Endothelial cell of umbilical vein (primary cell): ENCODE measurements around the gene CACNA2D2. TPM values are rescaled to one million over a fixed set of nuclear protein-coding genes. Genes with fewer than 3 reads are reported as not detected.

Source experiments
- BruUV-seq: library from RNA; stranded (reverse); fragments of 400-500 nt; replicated peaks from 2 replicates; lab custom pipeline; 2021; lab: Mats Ljungman, UMichigan
- CTCF ChIA-PET: fragments of 300-600, 350-600 bp; sonication (Branson Sonifier 250); formaldehyde crosslinking; loops from one replicate; lab custom pipeline; 2021; ENCODE audit warnings: antibody characterized with exemption, inconsistent platforms; lab: Charles Lee
- POLR2A ChIA-PET: fragments of 300-600, 350-600 bp; sonication (Branson Sonifier 250); formaldehyde crosslinking; loops from one replicate; lab custom pipeline; 2021; ENCODE audit warnings: antibody characterized with exemption, inconsistent platforms; lab: Charles Lee
- DNase-seq: peaks from one replicate; pipeline ENCODE4 v3.0.0-alpha.2; 2011; ENCODE audit warnings: low read depth, low spot score
- FAIRE-seq: peaks from 2 replicates; lab custom pipeline; 2011; peaks lifted over from hg19 to GRCh38; lab: Jason Lieb, UNC
- H2AFZ ChIP-seq: 2 replicates; pipeline ENCODE4 v1.6.0; 2012; ENCODE audit warnings: low read depth, low read length, control low read depth, inconsistent platforms
- H3K27ac ChIP-seq: 2 replicates; pipeline ENCODE4 v1.5.1; 2011; ENCODE audit warnings: low read depth, mild to moderate bottlenecking, control low read depth, low read length, moderate library complexity; ENCODE audit not compliant: insufficient read depth
- H3K27me3 ChIP-seq, 2 experiments: 2 replicates each; pipeline versions ENCODE4 v1.6.0 to v1.6.1; 2011; ENCODE audit warnings: low read length in 2 of 2, mixed read lengths in 1 of 2; ENCODE audit not compliant: control insufficient read depth in 2 of 2, insufficient read depth in 2 of 2
- H3K36me3 ChIP-seq, 2 experiments: 2 replicates in 1 of 2; 3 replicates in 1 of 2; pipeline ENCODE4 v1.5.1; 2011; ENCODE audit warnings: low read length in 2 of 2, mild to moderate bottlenecking in 1 of 2, moderate library complexity in 1 of 2; ENCODE audit not compliant: control insufficient read depth in 2 of 2, insufficient read depth in 2 of 2; ENCODE audit errors: extremely low read depth in 1 of 2
- H3K4me1 ChIP-seq: 3 replicates; pipeline ENCODE4 v1.5.1; 2011; ENCODE audit warnings: mild to moderate bottlenecking, low read length; ENCODE audit not compliant: control insufficient read depth, insufficient read depth; ENCODE audit errors: extremely low read depth
- H3K4me2 ChIP-seq: 2 replicates; pipeline ENCODE4 v1.6.1; 2011; ENCODE audit warnings: low read length, control low read depth, mixed read lengths; ENCODE audit not compliant: insufficient read depth
- H3K4me3 ChIP-seq, 3 experiments: fragments of 200-600 bp in 1 of 3; sonication (generic), shearing (Covaris generic) in 1 of 3; replicated peaks in 1 of 3; 2 replicates each; pipeline ENCODE4 v1.5.1; 2011 to 2016; ENCODE audit warnings: control low read depth in 3 of 3, low read length in 3 of 3, mild to moderate bottlenecking in 2 of 3, inconsistent platforms in 1 of 3, low read depth in 1 of 3, moderate library complexity in 1 of 3; ENCODE audit not compliant: insufficient read depth in 1 of 3
- H3K79me2 ChIP-seq: 2 replicates; pipeline ENCODE4 v1.6.0; 2012; ENCODE audit warnings: low read length, inconsistent platforms; ENCODE audit not compliant: control insufficient read depth, insufficient read depth
- H3K9ac ChIP-seq: replicated peaks from 2 replicates; pipeline ENCODE3; 2011; ENCODE audit warnings: low read length, control low read depth; ENCODE audit not compliant: insufficient read depth; ENCODE audit errors: extremely low read depth
- H3K9me1 ChIP-seq: replicated peaks from 3 replicates; pipeline ENCODE4 v1.6.0; 2011; ENCODE audit warnings: mild to moderate bottlenecking, low read length; ENCODE audit not compliant: control insufficient read depth, insufficient read depth; ENCODE audit errors: extremely low read depth
- H3K9me3 ChIP-seq: replicated peaks from 2 replicates; pipeline ENCODE4 v1.5.1; 2012; ENCODE audit warnings: low read length, inconsistent platforms; ENCODE audit not compliant: control insufficient read depth, insufficient read depth
- H4K20me1 ChIP-seq: replicated peaks from 2 replicates; pipeline ENCODE3; 2011; ENCODE audit warnings: mild to moderate bottlenecking, low read length; ENCODE audit not compliant: control insufficient read depth, insufficient read depth; ENCODE audit errors: extremely low read depth
- CTCF ChIP-seq, 2 donors: IDR thresholded peaks; 1 replicate in 1 of 2; 2 replicates in 1 of 2; pipeline ENCODE4 v1.5.1; 2011; ENCODE audit warnings: low read length in 2 of 2, mild to moderate bottlenecking in 2 of 2, moderate library complexity in 2 of 2, control low read depth in 1 of 2, inconsistent platforms in 1 of 2, low read depth in 1 of 2; ENCODE audit not compliant: insufficient read depth in 1 of 2; ENCODE audit errors: extremely low read depth in 1 of 2
- EZH2 ChIP-seq: IDR thresholded peaks from 2 replicates; pipeline ENCODE4 v1.6.1; 2012; ENCODE audit warnings: borderline replicate concordance, low read depth, mild to moderate bottlenecking, moderate library complexity, low read length, inconsistent platforms; ENCODE audit not compliant: severe bottlenecking
- FOS ChIP-seq: IDR thresholded peaks from 2 replicates; pipeline ENCODE4 v1.6.1; 2011; ENCODE audit warnings: mild to moderate bottlenecking, low read length, moderate library complexity, borderline replicate concordance; ENCODE audit not compliant: insufficient read depth
- GATA2 ChIP-seq: IDR thresholded peaks from 2 replicates; pipeline ENCODE4 v1.7.0; 2011; ENCODE audit warnings: low read depth, mild to moderate bottlenecking, moderate library complexity, mixed read lengths, low read length; ENCODE audit not compliant: insufficient read length, insufficient read depth
- JUN ChIP-seq: IDR thresholded peaks from 2 replicates; pipeline ENCODE4 v1.6.1; 2011; ENCODE audit warnings: borderline replicate concordance, low read depth; ENCODE audit not compliant: insufficient read length, insufficient read depth
- MYC ChIP-seq: IDR thresholded peaks from one replicate; pipeline ENCODE4 v1.6.1; 2011; ENCODE audit warnings: mild to moderate bottlenecking, low read depth, low read length
- POLR2A ChIP-seq: IDR thresholded peaks from 2 replicates; pipeline ENCODE4 v1.6.1; 2012; ENCODE audit warnings: low read depth, mild to moderate bottlenecking, control low read depth, low read length
- POLR2AphosphoS5 ChIP-seq: IDR thresholded peaks from 2 replicates; pipeline ENCODE4 v1.6.1; 2012; ENCODE audit warnings: low read depth, mild to moderate bottlenecking, control low read depth, low read length, moderate library complexity; ENCODE audit not compliant: insufficient read depth
- dilution Hi-C: fragments of 300-500 bp; cut with MboI; formaldehyde crosslinking; loops from one replicate; pipeline ENCODE4 v1.15.0; 2019; ENCODE audit warnings: low sequenced_read_pairs; ENCODE audit not compliant: extremely low pct_ligation_motif_present
- intact Hi-C: fragments of 100-400 bp; cut with micrococcal nuclease; formaldehyde crosslinking; loops from one replicate; pipeline ENCODE4 v1.10.0; 2022
- polyA plus RNA-seq, 4 experiments: library from polyadenylated mRNA; depleted of rRNA in 3 of 4; stranded (reverse) in 3 of 4; unstranded in 1 of 4; fragments of >200 nt; gene quantifications; 2 replicates each; pipeline versions ENCODE4 v1.2.1 to v1.2.3, GENCODE V29; 2011 to 2012; ENCODE audit warnings: missing spikeins in 1 of 4
- total RNA-seq: library from RNA; stranded (reverse); gene quantifications from 2 replicates; pipeline ENCODE4 v1.2.3, GENCODE V29; 2021
- TF ChIP-seq, protein P1 (sequence below): IDR thresholded peaks from 2 replicates; pipeline ENCODE4 v1.6.1; 2011; ENCODE audit not compliant: insufficient read depth, insufficient read length

Gene CACNA2D2
- total and polyA plus RNA-seq, 2 donors (not counting 3 experiments of a cell fraction or from before 2014, with no cell fraction given), result 0.15 TPM; not detected in 1

DNA sequence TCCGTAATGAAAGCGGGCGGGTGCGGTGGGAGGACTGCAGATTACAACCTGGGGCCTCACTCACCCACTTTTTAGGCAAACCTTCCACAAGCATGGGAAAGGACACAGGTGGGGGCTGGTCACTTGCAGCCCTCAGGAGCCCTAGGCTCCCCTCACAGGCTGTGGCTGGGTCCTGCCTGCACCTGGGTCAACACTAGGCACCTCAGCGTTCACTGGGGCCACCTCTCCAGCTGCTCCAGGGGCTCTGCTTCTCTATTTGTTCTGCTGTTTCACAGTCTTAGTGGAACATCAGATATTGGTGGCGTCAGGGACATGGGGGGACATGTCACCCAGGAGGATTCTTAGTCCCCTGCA is 114.0 kb downstream of the CACNA2D2 start:
- CTCF ChIA-PET, result no interaction called here
- no TSS peak for BruUV-seq
- intact Hi-C loops (no loop called here), dilution Hi-C loops (no loop called here)
- Histone ChIP-seq H3K4me1 (no peaks in the 10 kb centered on the region), H3K4me3 (no peak overlapping the region), H3K9me3 (no peaks in the 10 kb centered on the region), H3K9ac (no peak overlapping the region), H3K79me2 (no peaks in the 10 kb centered on the region), H3K9me1 (no peaks in the 10 kb centered on the region), H3K4me2 (no peak overlapping the region), H2AFZ (no peak overlapping the region), H3K27ac (no peak overlapping the region), H3K27me3 (no peaks in the 10 kb centered on the region), H4K20me1 (no peaks in the 10 kb centered on the region), H3K36me3 (no peaks in the 10 kb centered on the region)
- DNase-seq, result no peak
- POLR2A ChIA-PET, result no interaction called here
- TF ChIP-seq JUN, result no peak
- no peak for TF ChIP-seq POLR2A
- TF ChIP-seq GATA2, result no peak
- TF ChIP-seq POLR2AphosphoS5, result no peak
- TF ChIP-seq FOS, result no peak
- TF ChIP-seq MYC, result no peak
- TF ChIP-seq, protein P1, sequence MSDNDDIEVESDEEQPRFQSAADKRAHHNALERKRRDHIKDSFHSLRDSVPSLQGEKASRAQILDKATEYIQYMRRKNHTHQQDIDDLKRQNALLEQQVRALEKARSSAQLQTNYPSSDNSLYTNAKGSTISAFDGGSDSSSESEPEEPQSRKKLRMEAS, result no peak
- TF ChIP-seq EZH2, result no peak
- no peak for TF ChIP-seq CTCF (IDR thresholded peaks at IDR 0.05; ENCODE audit: extremely low read depth in 1 of 2, insufficient read depth in 1 of 2, low read depth in 1 of 2, low read length in 2 of 2)
- FAIRE-seq, result no peak
